ENCODE measurements around the gene BSPRY.

The BSPRY gene

GRCh38 chr9:113356686-113357292 is 7.4 kb downstream of the BSPRY start:
- Histone ChIP-seq H3K36me3 (ENCODE audit: insufficient read depth) (no peaks in the 10 kb centered on the region), H3K27me3 (ENCODE audit: insufficient read depth, low read depth) (no peaks in the 10 kb centered on the region), H3K9ac (no peak overlapping the region), H3K27ac (no peak overlapping the region), H3K79me2 (ENCODE audit: insufficient read depth, low read depth) (no peaks in the 10 kb centered on the region), H3K4me3 (IDR thresholded peaks at IDR 0.05; ENCODE audit: insufficient read depth, low read depth, low read length) (no peak overlapping the region), H3K4me1 (ENCODE audit: low read depth, poor library complexity, severe bottlenecking) (peaks cover 12% of the 10 kb centered on the region), H2AFZ (ENCODE audit: low read depth) (no peak overlapping the region), H3K4me2 (no peak overlapping the region), H4K20me1 (ENCODE audit: insufficient read depth) (no peaks in the 10 kb centered on the region)
- TF ChIP-seq, protein P1, sequence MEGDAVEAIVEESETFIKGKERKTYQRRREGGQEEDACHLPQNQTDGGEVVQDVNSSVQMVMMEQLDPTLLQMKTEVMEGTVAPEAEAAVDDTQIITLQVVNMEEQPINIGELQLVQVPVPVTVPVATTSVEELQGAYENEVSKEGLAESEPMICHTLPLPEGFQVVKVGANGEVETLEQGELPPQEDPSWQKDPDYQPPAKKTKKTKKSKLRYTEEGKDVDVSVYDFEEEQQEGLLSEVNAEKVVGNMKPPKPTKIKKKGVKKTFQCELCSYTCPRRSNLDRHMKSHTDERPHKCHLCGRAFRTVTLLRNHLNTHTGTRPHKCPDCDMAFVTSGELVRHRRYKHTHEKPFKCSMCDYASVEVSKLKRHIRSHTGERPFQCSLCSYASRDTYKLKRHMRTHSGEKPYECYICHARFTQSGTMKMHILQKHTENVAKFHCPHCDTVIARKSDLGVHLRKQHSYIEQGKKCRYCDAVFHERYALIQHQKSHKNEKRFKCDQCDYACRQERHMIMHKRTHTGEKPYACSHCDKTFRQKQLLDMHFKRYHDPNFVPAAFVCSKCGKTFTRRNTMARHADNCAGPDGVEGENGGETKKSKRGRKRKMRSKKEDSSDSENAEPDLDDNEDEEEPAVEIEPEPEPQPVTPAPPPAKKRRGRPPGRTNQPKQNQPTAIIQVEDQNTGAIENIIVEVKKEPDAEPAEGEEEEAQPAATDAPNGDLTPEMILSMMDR (conservative IDR thresholded peaks at IDR 0.05; ENCODE audit: low read depth, low read length): no peak

GRCh38 chr9:113359385-113359784 is 10.0 kb downstream of the BSPRY start:
- H3K9ac ChIP-seq: no peak overlapping the region
- no peak overlapping the region for H2AFZ ChIP-seq (ENCODE audit: low read depth)
- H3K4me1 ChIP-seq (ENCODE audit: low read depth, poor library complexity, severe bottlenecking): no peaks in the 10 kb centered on the region
- no peaks in the 10 kb centered on the region for H4K20me1 ChIP-seq (ENCODE audit: insufficient read depth)
- no peaks in the 10 kb centered on the region for H3K79me2 ChIP-seq (ENCODE audit: insufficient read depth, low read depth)
- no peak overlapping the region for H3K4me2 ChIP-seq
- no peaks in the 10 kb centered on the region for H3K36me3 ChIP-seq (ENCODE audit: insufficient read depth)
- TF ChIP-seq, protein P1 (conservative IDR thresholded peaks at IDR 0.05; ENCODE audit: low read depth, low read length): no peak
- H3K27me3 ChIP-seq (ENCODE audit: insufficient read depth, low read depth): no peaks in the 10 kb centered on the region
- H3K27ac ChIP-seq: no peak overlapping the region
- no peak overlapping the region for H3K4me3 ChIP-seq (IDR thresholded peaks at IDR 0.05; ENCODE audit: insufficient read depth, low read depth, low read length)

DNA sequence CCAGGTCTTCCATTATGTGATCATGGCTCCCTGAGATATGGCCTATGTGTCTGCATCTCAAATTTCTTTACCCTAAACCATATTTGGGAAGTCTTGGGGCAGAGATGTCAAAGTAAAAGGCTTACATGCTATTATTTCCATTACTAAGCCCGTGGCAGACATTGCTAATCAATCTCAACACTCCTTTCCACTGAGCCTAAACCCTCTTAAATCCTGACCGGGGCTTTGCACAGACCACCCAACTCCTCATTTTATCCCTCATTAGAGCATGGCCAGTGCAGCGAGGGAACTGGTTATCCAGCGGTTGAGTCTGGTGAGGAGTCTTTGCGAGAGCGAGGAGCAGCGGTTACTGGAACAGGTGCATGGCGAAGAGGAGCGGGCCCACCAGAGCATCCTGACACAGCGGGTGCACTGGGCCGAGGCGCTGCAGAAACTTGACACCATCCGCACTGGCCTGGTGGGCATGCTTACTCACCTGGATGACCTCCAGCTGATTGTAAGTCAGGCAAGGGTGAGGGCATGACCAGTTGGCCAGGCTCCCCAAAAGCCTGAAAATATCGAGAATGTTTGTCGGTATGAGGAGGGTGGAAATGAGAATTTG is 11.0 kb downstream of the BSPRY start:
- no peak overlapping the region for H3K27ac ChIP-seq
- no peak overlapping the region for H3K4me3 ChIP-seq (IDR thresholded peaks at IDR 0.05; ENCODE audit: insufficient read depth, low read depth, low read length)
- H3K79me2 ChIP-seq (ENCODE audit: insufficient read depth, low read depth): no peaks in the 10 kb centered on the region
- no peaks in the 10 kb centered on the region for H3K4me1 ChIP-seq (ENCODE audit: low read depth, poor library complexity, severe bottlenecking)
- no peak overlapping the region for H2AFZ ChIP-seq (ENCODE audit: low read depth)
- no peaks in the 10 kb centered on the region for H3K36me3 ChIP-seq (ENCODE audit: insufficient read depth)
- H3K9ac ChIP-seq: no peak overlapping the region
- no peak overlapping the region for H3K4me2 ChIP-seq
- TF ChIP-seq, protein P1 (conservative IDR thresholded peaks at IDR 0.05; ENCODE audit: low read depth, low read length): no peak
- no peaks in the 10 kb centered on the region for H3K27me3 ChIP-seq (ENCODE audit: insufficient read depth, low read depth)
- H4K20me1 ChIP-seq (ENCODE audit: insufficient read depth): no peaks in the 10 kb centered on the region

DNA sequence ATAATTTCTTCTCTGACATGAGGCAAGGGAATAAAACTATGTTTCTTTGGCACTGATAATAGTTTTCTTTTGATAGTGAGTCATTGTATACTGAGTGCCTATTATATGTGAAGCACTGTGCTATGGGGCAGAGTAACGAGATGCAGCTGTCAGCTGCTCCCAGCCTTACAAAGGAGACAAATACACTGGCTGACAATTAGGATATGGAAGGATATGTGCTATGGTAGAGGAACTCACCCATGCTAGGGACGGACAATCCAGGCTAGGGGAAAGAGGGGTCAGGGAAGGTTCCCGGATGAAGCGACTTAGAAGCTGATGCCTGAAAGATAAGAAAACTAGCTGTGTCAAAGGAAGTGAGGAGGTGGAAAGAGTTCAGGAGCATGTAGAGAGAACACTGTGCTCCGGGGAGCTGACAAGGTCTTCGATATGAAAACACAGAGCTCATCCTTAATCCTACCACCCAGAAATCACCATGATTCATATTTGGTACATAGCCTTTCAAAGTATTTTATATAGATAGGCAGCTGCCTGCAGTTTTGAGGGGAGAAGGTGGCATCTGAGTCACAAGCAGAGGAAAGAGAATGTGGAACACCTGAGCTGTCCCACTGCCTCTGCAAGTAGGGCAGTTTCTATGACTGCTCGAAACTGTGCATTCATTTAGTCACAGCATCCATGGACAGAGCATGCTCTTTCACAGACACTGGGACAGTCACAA is 12.1 kb downstream of the BSPRY start:
- Histone ChIP-seq H3K79me2 (ENCODE audit: insufficient read depth, low read depth) (no peaks in the 10 kb centered on the region), H3K4me2 (no peak overlapping the region), H3K27ac (no peak overlapping the region), H3K36me3 (ENCODE audit: insufficient read depth) (no peaks in the 10 kb centered on the region), H3K9ac (no peak overlapping the region), H2AFZ (ENCODE audit: low read depth) (no peak overlapping the region), H4K20me1 (ENCODE audit: insufficient read depth) (no peaks in the 10 kb centered on the region), H3K4me1 (ENCODE audit: low read depth, poor library complexity, severe bottlenecking) (no peaks in the 10 kb centered on the region), H3K27me3 (ENCODE audit: insufficient read depth, low read depth) (no peaks in the 10 kb centered on the region), H3K4me3 (IDR thresholded peaks at IDR 0.05; ENCODE audit: insufficient read depth, low read depth, low read length) (no peak overlapping the region)
- TF ChIP-seq, protein P1 (conservative IDR thresholded peaks at IDR 0.05; ENCODE audit: low read depth, low read length): no peak

All from KMS-11 (cell line).